EL (cell line): ENCODE measurements around the gene HAND2.

Source experiments
- DNase-seq: peaks from one replicate; pipeline ENCODE4 v3.0.0-alpha.2; 2016

Gene HAND2

GRCh38 chr4:173535957-173536356 is 5.9 kb upstream of the HAND2 start:
- DNase-seq: no peak

- DNase-seq: no peak
Measured at GRCh38 chr4:173535165-173535902, 5.3 kb upstream of the HAND2 start.

- DNase-seq: no peak
Measured at GRCh38 chr4:173534434-173534833, 4.4 kb upstream of the HAND2 start.

- DNase-seq: no peak
Measured at GRCh38 chr4:173532725-173533511, 2.9 kb upstream of the HAND2 start.

- DNase-seq: no peak
Measured at GRCh38 chr4:173531086-173531965, 1.3 kb upstream of the HAND2 start.

- no peak for DNase-seq
Measured at GRCh38 chr4:173530326-173531085, 477 bp upstream of the HAND2 start.

- DNase-seq: peak; percentile 16
Measured at GRCh38 chr4:173528378-173529321, 1.4 kb downstream of the HAND2 start.

GRCh38 chr4:173527103-173527891 is 2.7 kb downstream of the HAND2 start:
- no peak for DNase-seq

GRCh38 chr4:173526724-173527102 is 3.3 kb downstream of the HAND2 start:
- no peak for DNase-seq

- DNase-seq: no peak
Measured at GRCh38 chr4:173526027-173526482, 4.0 kb downstream of the HAND2 start.

GRCh38 chr4:173525118-173526011 is 4.7 kb downstream of the HAND2 start:
- no peak for DNase-seq

- no peak for DNase-seq
Measured at GRCh38 chr4:173524218-173525117, 5.6 kb downstream of the HAND2 start.

- no peak for DNase-seq
Measured at GRCh38 chr4:173522951-173523395, 7.1 kb downstream of the HAND2 start.

- DNase-seq: peak; percentile 83
Measured at GRCh38 chr4:173522160-173522950, 7.7 kb downstream of the HAND2 start.

GRCh38 chr4:173521467-173522159 is 8.4 kb downstream of the HAND2 start:
- no peak for DNase-seq

- no peak for DNase-seq
Measured at GRCh38 chr4:173520921-173521466, 9.0 kb downstream of the HAND2 start.
